GM12878 (cell line): ENCODE data around the gene PRKCZ. TPM values are rescaled to one million over a fixed set of nuclear protein-coding genes. Genes with fewer than 3 reads are reported as not detected.

Experiments
- ATAC-seq: fragments of 200-7000 bp; cut with Tn5 transposase; 3 replicates; pipeline ENCODE4 v1.9.1; 2020; ENCODE audit warnings: mild to moderate bottlenecking, moderate library complexity
- BruUV-seq: library from RNA; stranded (reverse); fragments of 400-500 nt; replicated peaks from 2 replicates; lab custom pipeline; 2021; lab: Mats Ljungman, UMichigan
- CTCF ChIA-PET: fragments of 300-600 bp; sonication (Branson Sonifier 250); formaldehyde crosslinking; extraction: SDS; loops from one replicate; lab custom pipeline; 2021; ENCODE audit warnings: inconsistent platforms; lab: Yijun Ruan, JAX
- POLR2A ChIA-PET: fragments of 350-600 bp; formaldehyde crosslinking; extraction: SDS; loops from one replicate; lab custom pipeline; 2021; ENCODE audit warnings: inconsistent platforms; lab: Charles Lee
- RAD21 ChIA-PET: fragments of 300-600 bp; sonication (Branson Sonifier 250); formaldehyde crosslinking; loops from one replicate; lab custom pipeline; 2023; ENCODE audit warnings: antibody characterized with exemption; ENCODE audit not compliant: unreplicated experiment; lab: Charles Lee
- SMC1A ChIA-PET: fragments of 300-600 bp; sonication (Branson Sonifier 250); formaldehyde crosslinking; loops from one replicate; lab custom pipeline; 2023; ENCODE audit not compliant: unreplicated experiment, uncharacterized antibody; lab: Charles Lee
- DNase-seq: peaks from one replicate; pipeline ENCODE4 v3.0.0-alpha.2; 2011; ENCODE audit warnings: low read depth, low spot score
- FAIRE-seq: peaks from 3 replicates; lab custom pipeline; 2011; peaks lifted over from hg19 to GRCh38; lab: Jason Lieb, UNC
- H2AFZ ChIP-seq: 2 replicates; pipeline ENCODE4 v1.6.0; 2011; ENCODE audit warnings: low read depth, low read length, control low read depth; ENCODE audit not compliant: control insufficient read depth
- H3K27ac ChIP-seq: 2 replicates; pipeline ENCODE4 v1.5.1; 2011; ENCODE audit warnings: control low read depth; ENCODE audit not compliant: control insufficient read depth, insufficient read depth
- H3K27me3 ChIP-seq, 2 experiments: replicated peaks in 1 of 2; 2 replicates each; pipeline versions ENCODE4 v1.6.0 to v1.6.1; 2011; ENCODE audit warnings: low read length in 1 of 2; ENCODE audit not compliant: control insufficient read depth in 2 of 2, insufficient read depth in 2 of 2
- H3K36me3 ChIP-seq, 2 experiments: 2 replicates each; pipeline ENCODE4 v1.5.1; 2011; ENCODE audit warnings: low read length in 1 of 2; ENCODE audit not compliant: control insufficient read depth in 2 of 2, insufficient read depth in 2 of 2
- H3K4me1 ChIP-seq: 2 replicates; pipeline ENCODE4 v1.6.1; 2011; ENCODE audit warnings: mild to moderate bottlenecking, low read length, moderate library complexity, mixed read lengths; ENCODE audit not compliant: control insufficient read depth, insufficient read depth
- H3K4me2 ChIP-seq: 2 replicates; pipeline ENCODE4 v1.6.0; 2011; ENCODE audit warnings: control low read depth; ENCODE audit not compliant: control insufficient read depth, insufficient read depth
- H3K4me3 ChIP-seq: fragments of 200-600 bp; sonication (generic); 2 replicates; pipeline ENCODE4 v1.5.1; 2016
- H3K79me2 ChIP-seq: 2 replicates; pipeline ENCODE4 v1.6.0; 2011; ENCODE audit warnings: low read length; ENCODE audit not compliant: control insufficient read depth, insufficient read depth
- H3K9ac ChIP-seq: 2 replicates; pipeline ENCODE4 v1.8.0; 2011; ENCODE audit warnings: low read length, control low read depth, mixed read lengths; ENCODE audit not compliant: control insufficient read depth, insufficient read depth
- H3K9me3 ChIP-seq: replicated peaks from 3 replicates; pipeline ENCODE4 v1.5.1; 2011; ENCODE audit warnings: mild to moderate bottlenecking, low read length; ENCODE audit not compliant: control insufficient read depth, insufficient read depth
- H4K20me1 ChIP-seq: 2 replicates; pipeline ENCODE4 v1.6.0; 2011; ENCODE audit not compliant: control insufficient read depth, insufficient read depth
- BCL3 ChIP-seq: IDR thresholded peaks from 2 replicates; pipeline ENCODE4 v1.6.1; 2011; ENCODE audit warnings: borderline replicate concordance, low read depth, mild to moderate bottlenecking, moderate library complexity, low read length; ENCODE audit not compliant: insufficient read depth, poor library complexity, severe bottlenecking
- KLF5 ChIP-seq: fragments of 450-650 bp; IDR thresholded peaks from 2 replicates; pipeline ENCODE4 v1.6.1; 2014; ENCODE audit warnings: mild to moderate bottlenecking; ENCODE audit not compliant: partially characterized antibody
- MEF2B ChIP-seq: fragments of 450-650 bp; IDR thresholded peaks from 2 replicates; pipeline ENCODE4 v1.6.1; 2018; ENCODE audit warnings: mild to moderate bottlenecking, moderate library complexity; ENCODE audit not compliant: partially characterized antibody, poor library complexity, severe bottlenecking
- NR2F1 ChIP-seq: fragments of 450-650 bp; conservative IDR thresholded peaks from 2 replicates; pipeline ENCODE4 v1.6.1; 2017; ENCODE audit warnings: mild to moderate bottlenecking
- RCOR1 ChIP-seq: conservative IDR thresholded peaks from 2 replicates; pipeline ENCODE4 v1.6.1; 2012; ENCODE audit warnings: low read depth, low read length, improper control_type of control experiment
- RELA ChIP-seq: fragments of 450-650 bp; IDR thresholded peaks from 2 replicates; pipeline ENCODE4 v1.8.0; 2014; ENCODE audit warnings: borderline replicate concordance; ENCODE audit not compliant: partially characterized antibody
- SUZ12 ChIP-seq: fragments of 200-600 bp; sonication (generic); IDR thresholded peaks from one replicate; pipeline ENCODE4 v1.6.1; 2018; ENCODE audit warnings: antibody characterized with exemption, mild to moderate bottlenecking; ENCODE audit not compliant: unreplicated experiment
- USF1 ChIP-seq: IDR thresholded peaks from 2 replicates; pipeline ENCODE4 v1.6.1; 2011; ENCODE audit warnings: borderline replicate concordance, low read depth, mild to moderate bottlenecking, moderate library complexity, mixed read lengths, low read length; ENCODE audit not compliant: insufficient read depth; ENCODE audit errors: extremely low read length
- ZSCAN29 ChIP-seq: fragments of 450-650 bp; IDR thresholded peaks from 2 replicates; pipeline ENCODE4 v1.6.1; 2017; ENCODE audit warnings: mild to moderate bottlenecking, moderate library complexity
- WGBS: methylation state at CpG from one replicate; pipeline ENCODE4 v1.1.6; 2016; ENCODE audit warnings: low lambda C conversion rate; ENCODE audit not compliant: insufficient replicate concordance, insufficient coverage; ENCODE audit errors: missing lambda C conversion rate; 5-methylcytosine and 5-hydroxymethylcytosine counted together
- in situ Hi-C: fragments of 300-500 bp; cut with MboI; formaldehyde crosslinking; loops from 9 replicates; pipeline ENCODE4 v1.14.3; 2018; ENCODE audit warnings: mixed read lengths
- intact Hi-C: fragments of 100-400 bp; cut with micrococcal nuclease; formaldehyde crosslinking; loops from one replicate; pipeline ENCODE4 v1.14.2; 2022; ENCODE audit not compliant: unreplicated experiment
- polyA plus RNA-seq, 11 experiments: library from polyadenylated mRNA; depleted of rRNA in 4 of 11; unstranded in 6 of 11; stranded (reverse) in 5 of 11; fragments of >200 nt; fragmentation: Nextera tagmentation in 4 of 11; fragmentation: Illumina TruSeq in 1 of 11; extraction: Ambion mirVana in 4 of 11; extraction: Trizol in 1 of 11; gene quantifications; 1 replicate in 1 of 11; 2 replicates in 10 of 11; pipeline versions ENCODE4 v1.2.1 to v1.2.3, GENCODE V29; 2011 to 2016; ENCODE audit warnings: inconsistent platforms in 2 of 11, missing spikeins in 2 of 11, low read depth in 1 of 11
- total RNA-seq, 4 experiments: library from RNA; depleted of rRNA in 3 of 4; stranded (reverse); fragments of >200 nt in 3 of 4; fragmentation: Illumina TruSeq in 1 of 4; extraction: Trizol in 1 of 4; gene quantifications; 2 replicates each; pipeline versions ENCODE4 v1.2.1 to v1.2.3, GENCODE V29; 2013 to 2021
- TF ChIP-seq, protein P1 (sequence below): fragments of 450-650 bp; IDR thresholded peaks from 2 replicates; pipeline ENCODE4 v1.6.1; 2014; ENCODE audit warnings: mild to moderate bottlenecking
- TF ChIP-seq, protein P2 (sequence below): fragments of 450-650 bp; formaldehyde crosslinking; IDR thresholded peaks from 2 replicates; pipeline ENCODE4 v1.4.0; 2022; ENCODE audit warnings: mild to moderate bottlenecking, moderate library complexity

The PRKCZ gene
- total and polyA plus RNA-seq, 10 of the 15 experiments (the other 5 are each of a cell fraction or from before 2014, with no cell fraction given), result 0.05 to 1.9 (median 0.64) TPM; not detected in 1

DNA sequence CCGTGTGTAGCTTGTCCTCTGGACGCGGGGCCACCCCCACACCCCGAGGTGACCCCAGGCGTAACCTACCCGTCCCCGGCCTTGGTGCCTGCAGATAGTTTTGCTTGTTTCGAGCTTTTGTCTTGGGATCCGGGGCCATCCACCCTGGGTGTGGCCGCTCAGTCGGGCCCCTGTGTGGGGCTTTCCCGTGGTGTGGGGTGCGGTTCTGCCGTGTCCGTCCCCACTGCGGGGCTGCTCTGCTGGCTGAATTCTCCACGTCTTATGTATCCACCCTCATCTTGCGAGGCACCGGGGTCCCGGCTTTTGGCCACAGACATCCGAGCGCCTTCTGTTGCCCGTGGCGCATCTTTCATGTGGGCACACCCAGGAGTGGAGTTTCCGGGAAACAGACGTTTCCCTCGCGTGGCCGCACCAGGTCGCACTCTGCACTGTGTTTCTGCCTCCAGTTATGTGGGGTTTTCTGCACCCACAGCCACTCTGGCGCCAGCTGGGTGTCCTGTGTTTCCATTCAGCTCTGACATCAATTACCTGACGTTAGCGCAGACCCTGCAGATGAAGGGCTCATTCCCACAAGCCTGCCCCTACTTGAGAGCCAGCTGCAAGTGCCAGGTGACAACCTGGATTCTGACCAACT lies 64.9 kb downstream of the PRKCZ start:
- CTCF ChIA-PET, result interaction anchor here (1.3 kb wide), 1 partner anchor 16 kb away, joined by 3 read pairs; no protein-coding TSS in a partner anchor
- WGBS, result 87% methylated on average over 33 of the region's 33 CpGs
- TF ChIP-seq SUZ12, result no peak
- TF ChIP-seq KLF5, result no peak
- no peak for TF ChIP-seq RELA
- TF ChIP-seq USF1, result no peak
- TF ChIP-seq MEF2B, result no peak
- TF ChIP-seq, protein P1, sequence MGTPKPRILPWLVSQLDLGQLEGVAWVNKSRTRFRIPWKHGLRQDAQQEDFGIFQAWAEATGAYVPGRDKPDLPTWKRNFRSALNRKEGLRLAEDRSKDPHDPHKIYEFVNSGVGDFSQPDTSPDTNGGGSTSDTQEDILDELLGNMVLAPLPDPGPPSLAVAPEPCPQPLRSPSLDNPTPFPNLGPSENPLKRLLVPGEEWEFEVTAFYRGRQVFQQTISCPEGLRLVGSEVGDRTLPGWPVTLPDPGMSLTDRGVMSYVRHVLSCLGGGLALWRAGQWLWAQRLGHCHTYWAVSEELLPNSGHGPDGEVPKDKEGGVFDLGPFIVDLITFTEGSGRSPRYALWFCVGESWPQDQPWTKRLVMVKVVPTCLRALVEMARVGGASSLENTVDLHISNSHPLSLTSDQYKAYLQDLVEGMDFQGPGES, result no peak
- TF ChIP-seq NR2F1, result no peak
- TF ChIP-seq RCOR1, result no peak
- TF ChIP-seq, protein P2, sequence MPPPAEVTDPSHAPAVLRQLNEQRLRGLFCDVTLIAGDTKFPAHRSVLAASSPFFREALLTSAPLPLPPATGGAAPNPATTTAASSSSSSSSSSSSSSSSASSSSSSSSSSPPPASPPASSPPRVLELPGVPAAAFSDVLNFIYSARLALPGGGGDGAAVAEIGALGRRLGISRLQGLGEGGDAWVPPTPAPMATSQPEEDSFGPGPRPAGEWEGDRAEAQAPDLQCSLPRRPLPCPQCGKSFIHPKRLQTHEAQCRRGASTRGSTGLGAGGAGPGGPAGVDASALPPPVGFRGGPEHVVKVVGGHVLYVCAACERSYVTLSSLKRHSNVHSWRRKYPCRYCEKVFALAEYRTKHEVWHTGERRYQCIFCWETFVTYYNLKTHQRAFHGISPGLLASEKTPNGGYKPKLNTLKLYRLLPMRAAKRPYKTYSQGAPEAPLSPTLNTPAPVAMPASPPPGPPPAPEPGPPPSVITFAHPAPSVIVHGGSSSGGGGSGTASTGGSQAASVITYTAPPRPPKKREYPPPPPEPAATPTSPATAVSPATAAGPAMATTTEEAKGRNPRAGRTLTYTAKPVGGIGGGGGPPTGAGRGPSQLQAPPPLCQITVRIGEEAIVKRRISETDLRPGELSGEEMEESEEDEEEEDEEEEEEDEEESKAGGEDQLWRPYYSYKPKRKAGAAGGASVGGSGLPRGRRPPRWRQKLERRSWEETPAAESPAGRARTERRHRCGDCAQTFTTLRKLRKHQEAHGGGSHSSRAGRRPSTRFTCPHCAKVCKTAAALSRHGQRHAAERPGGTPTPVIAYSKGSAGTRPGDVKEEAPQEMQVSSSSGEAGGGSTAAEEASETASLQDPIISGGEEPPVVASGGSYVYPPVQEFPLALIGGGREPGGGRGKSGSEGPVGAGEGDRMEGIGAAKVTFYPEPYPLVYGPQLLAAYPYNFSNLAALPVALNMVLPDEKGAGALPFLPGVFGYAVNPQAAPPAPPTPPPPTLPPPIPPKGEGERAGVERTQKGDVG (CRISPR knock-in tag), result no peak
- no peak for TF ChIP-seq BCL3
- TF ChIP-seq ZSCAN29, result no peak
- DNase-seq (no peak), FAIRE-seq (no peak), ATAC-seq (no peak)
- H3K36me3 ChIP-seq, result no peaks in the 10 kb centered on the region
- in situ Hi-C loops (no loop called here), intact Hi-C loops (no loop called here)
- H3K4me1 ChIP-seq, result peaks cover 7% of the 10 kb centered on the region
- no peaks in the 10 kb centered on the region for H3K27me3 ChIP-seq
- H3K9me3 ChIP-seq, result no peaks in the 10 kb centered on the region; the same call in 2 of the 3 replicates
- no peak overlapping the region for H2AFZ ChIP-seq
- POLR2A ChIA-PET, result interaction anchor here (0.5 kb wide), 1 partner anchor 143 kb away, joined by 3 read pairs; no protein-coding TSS in a partner anchor
- no peak overlapping the region for H3K4me3 ChIP-seq
- RAD21 ChIA-PET, result no interaction called here
- BruUV-seq, result no TSS peak
- no peak overlapping the region for H3K9ac ChIP-seq
- no peak overlapping the region for H3K27ac ChIP-seq
- H3K79me2 ChIP-seq, result no peaks in the 10 kb centered on the region
- H3K4me2 ChIP-seq, result no peak overlapping the region
- SMC1A ChIA-PET, result no interaction called here
- H4K20me1 ChIP-seq, result no peaks in the 10 kb centered on the region
